WTC11 (cell line): ENCODE results near the gene DUSP2.

ENCODE experiments used
- TEAD1 ChIP-seq: sonication (generic); formaldehyde crosslinking; IDR thresholded peaks from 2 replicates; pipeline ENCODE4 v1.8.0; 2022; ENCODE audit warnings: mild to moderate bottlenecking, missing genetic modification reagents
- TEAD4 ChIP-seq: sonication (generic); formaldehyde crosslinking; IDR thresholded peaks from 2 replicates; pipeline ENCODE4 v1.8.0; 2022; ENCODE audit warnings: mild to moderate bottlenecking, missing genetic modification reagents
- ZNF416 ChIP-seq: fragments of 250-450 bp; sonication (Bioruptor Pico); IDR thresholded peaks from 2 replicates; pipeline ENCODE4 v1.9.0; 2021; ENCODE audit warnings: mild to moderate bottlenecking, inconsistent platforms
- ZNF671 ChIP-seq: fragments of 250-450 bp; sonication (Bioruptor Pico); IDR thresholded peaks from 2 replicates; pipeline ENCODE4 v1.8.0; 2021; ENCODE audit warnings: mild to moderate bottlenecking
- TF ChIP-seq, protein P1 (sequence below): fragments of 200-600 bp; IDR thresholded peaks from 2 replicates; pipeline ENCODE4 v1.8.0; 2022; ENCODE audit warnings: antibody characterized with exemption
- TF ChIP-seq, protein P2 (sequence below): sonication (generic); formaldehyde crosslinking; IDR thresholded peaks from 2 replicates; pipeline ENCODE4 v1.8.1; 2022; ENCODE audit warnings: low read depth, missing genetic modification reagents, borderline replicate concordance

DNA sequence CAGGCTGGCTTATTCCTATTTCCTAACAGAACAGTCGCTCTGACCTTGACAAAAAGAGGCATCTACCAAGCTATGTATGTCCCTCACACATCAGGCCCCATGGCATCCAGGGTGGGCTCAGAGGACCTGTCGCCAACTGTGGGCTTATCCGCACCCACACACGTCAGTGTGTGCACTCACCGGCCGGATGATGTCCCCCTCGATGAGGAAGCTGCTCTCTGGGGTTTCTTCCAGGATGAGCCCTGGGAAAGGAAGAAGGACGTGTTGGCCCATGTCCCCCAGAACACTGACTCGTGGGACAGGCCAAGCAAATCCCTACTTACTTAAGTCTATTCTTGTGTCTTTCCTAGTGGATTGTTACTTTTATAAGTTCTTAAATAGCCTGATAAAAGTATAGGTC, 10.1 kb downstream of the DUSP2 start:
- no peak for TF ChIP-seq ZNF416 (CRISPR knock-in tag)
- TF ChIP-seq, protein P1, sequence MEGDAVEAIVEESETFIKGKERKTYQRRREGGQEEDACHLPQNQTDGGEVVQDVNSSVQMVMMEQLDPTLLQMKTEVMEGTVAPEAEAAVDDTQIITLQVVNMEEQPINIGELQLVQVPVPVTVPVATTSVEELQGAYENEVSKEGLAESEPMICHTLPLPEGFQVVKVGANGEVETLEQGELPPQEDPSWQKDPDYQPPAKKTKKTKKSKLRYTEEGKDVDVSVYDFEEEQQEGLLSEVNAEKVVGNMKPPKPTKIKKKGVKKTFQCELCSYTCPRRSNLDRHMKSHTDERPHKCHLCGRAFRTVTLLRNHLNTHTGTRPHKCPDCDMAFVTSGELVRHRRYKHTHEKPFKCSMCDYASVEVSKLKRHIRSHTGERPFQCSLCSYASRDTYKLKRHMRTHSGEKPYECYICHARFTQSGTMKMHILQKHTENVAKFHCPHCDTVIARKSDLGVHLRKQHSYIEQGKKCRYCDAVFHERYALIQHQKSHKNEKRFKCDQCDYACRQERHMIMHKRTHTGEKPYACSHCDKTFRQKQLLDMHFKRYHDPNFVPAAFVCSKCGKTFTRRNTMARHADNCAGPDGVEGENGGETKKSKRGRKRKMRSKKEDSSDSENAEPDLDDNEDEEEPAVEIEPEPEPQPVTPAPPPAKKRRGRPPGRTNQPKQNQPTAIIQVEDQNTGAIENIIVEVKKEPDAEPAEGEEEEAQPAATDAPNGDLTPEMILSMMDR, result no peak
- TF ChIP-seq TEAD4 (CRISPR knock-in tag), result no peak
- TF ChIP-seq, protein P2, sequence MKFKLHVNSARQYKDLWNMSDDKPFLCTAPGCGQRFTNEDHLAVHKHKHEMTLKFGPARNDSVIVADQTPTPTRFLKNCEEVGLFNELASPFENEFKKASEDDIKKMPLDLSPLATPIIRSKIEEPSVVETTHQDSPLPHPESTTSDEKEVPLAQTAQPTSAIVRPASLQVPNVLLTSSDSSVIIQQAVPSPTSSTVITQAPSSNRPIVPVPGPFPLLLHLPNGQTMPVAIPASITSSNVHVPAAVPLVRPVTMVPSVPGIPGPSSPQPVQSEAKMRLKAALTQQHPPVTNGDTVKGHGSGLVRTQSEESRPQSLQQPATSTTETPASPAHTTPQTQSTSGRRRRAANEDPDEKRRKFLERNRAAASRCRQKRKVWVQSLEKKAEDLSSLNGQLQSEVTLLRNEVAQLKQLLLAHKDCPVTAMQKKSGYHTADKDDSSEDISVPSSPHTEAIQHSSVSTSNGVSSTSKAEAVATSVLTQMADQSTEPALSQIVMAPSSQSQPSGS, result no peak
- TF ChIP-seq TEAD1, result no peak
- TF ChIP-seq ZNF671 (CRISPR knock-in tag), result no peak
